CD4-positive, alpha-beta T cell treated with Interleukin-12 subunit alpha and Interleukin-12 subunit beta, for 1 hour (primary cell): Measurements from ENCODE around the gene SLC6A11.

Experiments
- DNase-seq: peaks from one replicate; pipeline ENCODE4 v3.0.0-alpha.2; 2020

SLC6A11 gene

GRCh38 chr3:10984371-10984896 lies 168.4 kb downstream of the SLC6A11 start:
- no peak for DNase-seq

GRCh38 chr3:10985181-10985580 lies 169.2 kb downstream of the SLC6A11 start:
- no peak for DNase-seq

GRCh38 chr3:10986592-10986991 lies 170.6 kb downstream of the SLC6A11 start:
- DNase-seq: no peak

GRCh38 chr3:10988001-10988665 lies 172.1 kb downstream of the SLC6A11 start:
- DNase-seq: no peak

- no peak for DNase-seq
Measured at GRCh38 chr3:10988991-10989484, 173.0 kb downstream of the SLC6A11 start.
